ENCODE measurements around the gene SMYD3. TPM values are rescaled to one million over a fixed set of nuclear protein-coding genes. Genes with fewer than 3 reads are reported as not detected.

The SMYD3 gene
- total and polyA plus RNA-seq, 9 donors = 10.8 to 24.0 (median 13.7) TPM

GRCh38 chr1:246018146-246018545, 488.9 kb downstream of the SMYD3 start:
- no peak for TF ChIP-seq CTCF (IDR thresholded peaks at IDR 0.05)
- no peak for TF ChIP-seq EP300 (IDR thresholded peaks at IDR 0.05)
- TF ChIP-seq POLR2A (IDR thresholded peaks at IDR 0.05) = no peak
- intact Hi-C loops (cut with DNase I) = no loop called here
- DNase-seq = no peak
- Histone ChIP-seq H3K9me3 (no peaks in the 10 kb centered on the region), H3K27me3 (no peaks in the 10 kb centered on the region), H3K4me1 (ENCODE audit: insufficient read depth) (no peaks in the 10 kb centered on the region), H3K36me3 (no peaks in the 10 kb centered on the region), H3K4me3 (no peak overlapping the region), H3K27ac (no peak overlapping the region)
- 68 to 75% (median 69%) methylated on average over 4 of the region's 4 CpGs for WGBS, 3 donors

GRCh38 chr1:246012341-246012740, 494.7 kb downstream of the SMYD3 start:
- H3K4me3 ChIP-seq = no peak overlapping the region
- no peak for DNase-seq
- 47 to 63% (median 63%) methylated on average over 5 of the region's 5 CpGs for WGBS, 3 donors
- TF ChIP-seq POLR2A (IDR thresholded peaks at IDR 0.05) (no peak), EP300 (IDR thresholded peaks at IDR 0.05) (no peak), CTCF (IDR thresholded peaks at IDR 0.05) (no peak)
- no peaks in the 10 kb centered on the region for H3K9me3 ChIP-seq
- no peaks in the 10 kb centered on the region for H3K4me1 ChIP-seq (ENCODE audit: insufficient read depth)
- no peaks in the 10 kb centered on the region for H3K36me3 ChIP-seq
- intact Hi-C loops (cut with DNase I) = no loop called here
- no peak overlapping the region for H3K27ac ChIP-seq
- H3K27me3 ChIP-seq = no peaks in the 10 kb centered on the region

- intact Hi-C loops (cut with DNase I) = no loop called here
- DNase-seq = no peak
- WGBS, 3 donors = 26 to 49% (median 48%) methylated on average over 3 of the region's 3 CpGs
Measured at GRCh38 chr1:246010386-246010785, 496.7 kb downstream of the SMYD3 start.

GRCh38 chr1:246008363-246008831, 498.7 kb downstream of the SMYD3 start:
- TF ChIP-seq POLR2A (IDR thresholded peaks at IDR 0.05) (no peak), CTCF (IDR thresholded peaks at IDR 0.05) (no peak), EP300 (IDR thresholded peaks at IDR 0.05) (no peak)
- DNase-seq = peak in 2 of 5 donors; percentile 13 to 23
- H3K27ac ChIP-seq = peak overlapping the region in 1 of 2 donors; percentile 50
- no peak overlapping the region for H3K4me3 ChIP-seq
- H3K36me3 ChIP-seq = no peaks in the 10 kb centered on the region
- 12 to 21% (median 17%) methylated on average over 10 of the region's 10 CpGs for WGBS, 3 donors
- intact Hi-C loops (cut with DNase I) = loop anchor here in 2 of 4 donors (10.0 kb wide), 1 partner anchor 854 kb away; the partner anchor contains the start of gene KIF26B (in 2 of the 2)
- H3K9me3 ChIP-seq = no peaks in the 10 kb centered on the region
- H3K4me1 ChIP-seq (ENCODE audit: insufficient read depth) = no peaks in the 10 kb centered on the region
- no peaks in the 10 kb centered on the region for H3K27me3 ChIP-seq

More at GRCh38 chr1:246010386-246010785, 496.7 kb downstream of the SMYD3 start:
- H3K27ac ChIP-seq = no peak overlapping the region
- no peaks in the 10 kb centered on the region for H3K4me1 ChIP-seq (ENCODE audit: insufficient read depth)
- no peaks in the 10 kb centered on the region for H3K9me3 ChIP-seq
- H3K27me3 ChIP-seq = no peaks in the 10 kb centered on the region
- TF ChIP-seq CTCF (IDR thresholded peaks at IDR 0.05) (no peak), POLR2A (IDR thresholded peaks at IDR 0.05) (no peak)
- H3K36me3 ChIP-seq = no peaks in the 10 kb centered on the region
- H3K4me3 ChIP-seq = no peak overlapping the region
